ENCODE measurements around the gene ERCC8.

GRCh38 chr5:60943624-60944023 lies 1.2 kb downstream of the ERCC8 start:
- TF ChIP-seq, protein P1, sequence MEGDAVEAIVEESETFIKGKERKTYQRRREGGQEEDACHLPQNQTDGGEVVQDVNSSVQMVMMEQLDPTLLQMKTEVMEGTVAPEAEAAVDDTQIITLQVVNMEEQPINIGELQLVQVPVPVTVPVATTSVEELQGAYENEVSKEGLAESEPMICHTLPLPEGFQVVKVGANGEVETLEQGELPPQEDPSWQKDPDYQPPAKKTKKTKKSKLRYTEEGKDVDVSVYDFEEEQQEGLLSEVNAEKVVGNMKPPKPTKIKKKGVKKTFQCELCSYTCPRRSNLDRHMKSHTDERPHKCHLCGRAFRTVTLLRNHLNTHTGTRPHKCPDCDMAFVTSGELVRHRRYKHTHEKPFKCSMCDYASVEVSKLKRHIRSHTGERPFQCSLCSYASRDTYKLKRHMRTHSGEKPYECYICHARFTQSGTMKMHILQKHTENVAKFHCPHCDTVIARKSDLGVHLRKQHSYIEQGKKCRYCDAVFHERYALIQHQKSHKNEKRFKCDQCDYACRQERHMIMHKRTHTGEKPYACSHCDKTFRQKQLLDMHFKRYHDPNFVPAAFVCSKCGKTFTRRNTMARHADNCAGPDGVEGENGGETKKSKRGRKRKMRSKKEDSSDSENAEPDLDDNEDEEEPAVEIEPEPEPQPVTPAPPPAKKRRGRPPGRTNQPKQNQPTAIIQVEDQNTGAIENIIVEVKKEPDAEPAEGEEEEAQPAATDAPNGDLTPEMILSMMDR (tag by site-specific recombination; IDR thresholded peaks at IDR 0.05): no peak
- TF ChIP-seq SP2 (tag by site-specific recombination; IDR thresholded peaks at IDR 0.05): no peak
- no peak for TF ChIP-seq ZNF19 (tag by site-specific recombination; IDR thresholded peaks at IDR 0.05; ENCODE audit: low read depth)
- TF ChIP-seq ZNF280C (tag by site-specific recombination; IDR thresholded peaks at IDR 0.05): no peak
- TF ChIP-seq ZNF610 (tag by site-specific recombination; IDR thresholded peaks at IDR 0.05; ENCODE audit: borderline replicate concordance): no peak
- TF ChIP-seq REST (tag by site-specific recombination; IDR thresholded peaks at IDR 0.05): no peak
- TF ChIP-seq ZNF211 (tag by site-specific recombination; IDR thresholded peaks at IDR 0.05; ENCODE audit: low read depth): no peak
- TF ChIP-seq ZNF221 (tag by site-specific recombination; IDR thresholded peaks at IDR 0.05; ENCODE audit: borderline replicate concordance): no peak
- TF ChIP-seq ZBTB8A (tag by site-specific recombination; IDR thresholded peaks at IDR 0.05): no peak
- no peak for TF ChIP-seq KLF7 (tag by site-specific recombination; IDR thresholded peaks at IDR 0.05; ENCODE audit: borderline replicate concordance)
